Dendritic cell treated with granulocyte-macrophage colony-stimulating factor and Interleukin-4, amounts not matched to agents 40 ng/mL and 50 ng/mL, for 4 days (primary cell): Measurements from ENCODE around the gene CFAP210.

Experiments used
- H3K27ac Mint-ChIP-seq: one replicate; pipeline ENCODE4 v1.8.0; 2022; ENCODE audit warnings: mild to moderate bottlenecking, mixed read lengths
- H3K27me3 Mint-ChIP-seq: one replicate; pipeline ENCODE4 v1.8.0; 2022; ENCODE audit warnings: mild to moderate bottlenecking, mixed read lengths
- H3K36me3 Mint-ChIP-seq: one replicate; pipeline ENCODE4 v1.8.0; 2022; ENCODE audit warnings: low read depth, mixed read lengths
- H3K4me1 Mint-ChIP-seq: one replicate; pipeline ENCODE4 v1.8.0; 2022; ENCODE audit warnings: low read depth, mixed read lengths
- H3K4me3 Mint-ChIP-seq: one replicate; pipeline ENCODE4 v1.8.0; 2022; ENCODE audit warnings: mild to moderate bottlenecking, moderate library complexity, mixed read lengths
- H3K9me3 Mint-ChIP-seq: one replicate; pipeline ENCODE4 v1.8.0; 2022; ENCODE audit warnings: mixed read lengths
- intact Hi-C: fragments of 100-400 bp; cut with micrococcal nuclease; formaldehyde crosslinking; loops from one replicate; pipeline ENCODE4 v1.15.0; 2022

CFAP210 gene, protein sequence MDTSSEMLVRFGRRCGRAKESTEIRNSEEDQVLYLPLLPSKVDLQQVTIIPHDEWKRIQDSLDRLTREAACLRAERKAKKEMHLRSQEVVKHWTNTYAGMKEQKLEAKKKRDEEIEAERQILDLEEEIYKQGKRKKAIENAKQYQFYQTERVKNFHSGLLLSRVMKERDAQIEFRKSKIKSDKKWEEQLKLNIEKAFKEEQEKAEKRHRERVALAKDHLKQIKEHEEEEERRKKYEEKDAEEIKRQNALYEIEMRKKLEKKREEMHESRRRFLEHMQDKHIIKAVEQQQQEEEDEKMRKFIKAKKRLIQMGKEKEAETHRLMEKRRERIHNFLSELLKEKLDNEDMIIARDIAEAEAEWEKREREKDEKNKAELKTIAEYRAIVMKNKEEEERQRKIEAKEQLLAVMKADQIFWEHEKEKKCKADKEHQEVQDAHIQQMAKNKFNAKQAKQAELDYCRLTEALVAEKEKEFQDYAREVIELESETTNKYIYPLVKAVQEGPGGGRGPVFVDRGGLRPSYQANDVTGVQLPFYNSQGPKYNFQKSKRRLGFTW

DNA sequence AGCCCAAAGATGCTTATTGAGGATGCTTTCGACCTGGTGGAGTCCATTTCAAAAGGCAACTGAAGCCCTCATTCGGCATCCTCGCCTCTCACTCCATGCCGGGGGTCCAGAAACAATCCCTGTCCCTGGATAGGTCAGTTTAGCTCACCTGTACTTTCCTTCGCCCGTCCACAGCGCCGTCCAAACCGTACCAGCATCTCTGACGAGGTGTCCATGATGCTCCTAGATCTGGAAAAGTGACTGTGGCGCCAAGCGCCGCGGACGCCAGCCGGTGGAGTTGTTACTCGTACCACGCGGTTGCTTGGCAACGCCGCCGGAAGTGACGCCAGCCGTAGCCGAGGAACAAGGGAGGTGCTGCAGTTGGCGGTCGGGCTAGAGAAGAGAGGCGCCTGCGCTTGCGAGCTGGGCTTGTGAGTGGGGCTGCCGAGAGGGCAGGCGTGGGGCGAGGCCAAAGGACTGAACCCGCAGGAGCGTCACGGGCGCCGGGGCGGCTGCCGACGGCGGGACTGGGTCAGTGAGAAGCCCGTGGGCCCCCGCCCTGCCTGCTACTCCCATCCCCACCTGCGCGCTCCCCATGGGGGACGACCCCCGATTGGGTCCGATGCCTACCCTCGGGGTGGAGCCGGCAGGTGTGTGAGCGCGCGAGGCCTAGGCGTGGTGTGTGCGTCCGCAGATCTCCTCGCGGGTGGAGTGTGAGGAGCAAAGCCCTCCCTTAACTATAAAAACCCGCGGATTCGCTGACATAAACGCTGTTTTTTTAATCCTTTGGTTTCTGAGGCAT, at the start of gene CFAP210, which contains the start of gene PHOSPHO2:
Gene CFAP210 (minus strand): TSS at position 293 of the 781 bp plus-strand sequence. CDS start 78 bp downstream, at position 215.
Gene PHOSPHO2 (plus strand): TSS at position 357 of the 781 bp plus-strand sequence. CDS start 6,503 bp downstream, outside the sequence.
- peaks cover 9% of the 10 kb centered on the region for H3K9me3 Mint-ChIP-seq
- intact Hi-C loops, result loop anchor here (2.0 kb wide), 2 partner anchors 104 to 110 kb away; partner anchors contain the start of genes PPIG and SSB
- peak within 1 kb of the TSS; percentile 79 for H3K4me3 Mint-ChIP-seq
- peaks cover 9% of the 10 kb centered on the region for H3K27me3 Mint-ChIP-seq
- no peaks in the 10 kb centered on the region for H3K36me3 Mint-ChIP-seq
- peak within 1 kb of the TSS; percentile 77 for H3K27ac Mint-ChIP-seq
- peaks cover 10% of the 10 kb centered on the region for H3K4me1 Mint-ChIP-seq

DNA sequence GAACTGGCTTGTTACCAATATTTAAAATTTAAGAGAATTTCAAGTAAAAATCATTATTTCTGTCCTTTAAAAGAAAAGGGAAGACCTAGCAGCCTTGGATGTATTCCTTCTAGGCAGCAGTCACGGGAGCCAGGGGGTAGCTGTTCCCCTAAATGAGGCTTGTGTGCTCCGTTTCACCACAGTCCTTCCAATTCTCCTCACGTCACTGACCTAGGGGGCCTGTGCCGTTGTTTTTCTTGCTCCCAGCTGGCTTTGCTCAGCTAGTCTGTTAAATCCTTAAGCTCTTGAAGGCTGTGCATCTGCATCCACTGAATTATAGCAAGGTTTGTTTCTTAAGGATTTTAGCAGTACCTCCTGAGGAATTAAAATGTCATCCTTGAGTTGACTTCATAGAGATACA, 49.3 kb upstream of the CFAP210 start:
- Mint-ChIP-seq H3K4me1 (no peaks in the 10 kb centered on the region), H3K27me3 (no peaks in the 10 kb centered on the region), H3K4me3 (no peak overlapping the region), H3K27ac (no peak overlapping the region), H3K36me3 (no peaks in the 10 kb centered on the region), H3K9me3 (no peaks in the 10 kb centered on the region)
- intact Hi-C loops, result no loop called here

DNA sequence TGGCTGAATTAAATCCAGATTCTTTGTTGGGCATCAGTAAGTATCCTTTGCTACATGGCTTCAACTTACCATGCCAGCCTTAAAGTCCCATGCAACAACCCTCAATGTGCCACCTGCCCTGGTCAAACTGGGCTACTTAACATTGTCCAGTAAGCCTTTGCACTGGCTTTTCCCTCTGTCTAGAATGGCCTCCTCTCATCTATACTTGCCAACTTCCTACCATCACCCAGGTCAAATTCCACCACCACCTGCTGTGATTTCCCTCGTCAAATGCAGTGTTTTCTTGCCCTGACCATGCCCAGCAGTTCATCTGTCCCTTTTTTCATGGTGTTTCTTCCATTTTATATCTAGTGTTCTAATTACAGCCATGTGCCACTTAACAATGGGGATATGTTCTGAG, 45.1 kb upstream of the CFAP210 start:
- intact Hi-C loops, result no loop called here
- no peak overlapping the region for H3K27ac Mint-ChIP-seq
- no peaks in the 10 kb centered on the region for H3K9me3 Mint-ChIP-seq
- no peaks in the 10 kb centered on the region for H3K36me3 Mint-ChIP-seq
- no peak overlapping the region for H3K4me3 Mint-ChIP-seq
- H3K4me1 Mint-ChIP-seq, result no peaks in the 10 kb centered on the region
- peaks cover 14% of the 10 kb centered on the region for H3K27me3 Mint-ChIP-seq

DNA sequence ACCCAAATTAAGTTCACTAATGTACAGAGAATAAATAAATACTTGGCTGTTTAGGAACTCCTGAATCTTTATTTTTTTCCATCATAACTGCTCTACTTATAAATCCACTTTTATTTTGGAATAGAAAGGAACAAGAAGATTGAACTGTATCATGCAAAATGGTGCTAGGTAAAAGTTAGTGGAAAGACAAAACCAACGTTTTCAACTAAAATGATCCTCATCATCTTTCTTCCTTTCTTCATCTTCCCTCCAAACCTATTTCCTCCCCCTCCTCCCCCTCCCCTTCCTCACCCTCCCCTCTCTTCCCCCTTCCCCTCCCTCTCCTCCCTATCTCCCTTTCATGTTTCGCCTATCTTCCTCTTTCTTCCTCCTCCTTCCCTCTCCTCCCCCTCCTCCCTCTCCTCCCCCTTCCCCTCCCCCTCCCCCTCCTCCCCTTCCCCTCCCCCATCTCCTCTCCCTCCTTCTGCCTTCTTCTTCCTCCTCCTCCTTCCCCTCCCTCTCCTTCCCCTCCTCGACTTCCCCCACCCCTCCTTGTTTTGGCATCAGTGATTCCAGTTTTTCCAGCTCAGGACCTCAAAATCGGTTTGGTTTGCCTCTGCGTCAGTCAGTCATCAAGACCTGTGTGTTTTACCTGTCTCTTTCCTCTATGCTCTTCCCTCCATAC, 44.5 kb upstream of the CFAP210 start:
- peaks cover 2% of the 10 kb centered on the region for H3K4me1 Mint-ChIP-seq
- H3K36me3 Mint-ChIP-seq, result no peaks in the 10 kb centered on the region
- H3K4me3 Mint-ChIP-seq, result no peak overlapping the region
- no peak overlapping the region for H3K27ac Mint-ChIP-seq
- peaks cover 17% of the 10 kb centered on the region for H3K27me3 Mint-ChIP-seq
- intact Hi-C loops, result no loop called here
- no peaks in the 10 kb centered on the region for H3K9me3 Mint-ChIP-seq

DNA sequence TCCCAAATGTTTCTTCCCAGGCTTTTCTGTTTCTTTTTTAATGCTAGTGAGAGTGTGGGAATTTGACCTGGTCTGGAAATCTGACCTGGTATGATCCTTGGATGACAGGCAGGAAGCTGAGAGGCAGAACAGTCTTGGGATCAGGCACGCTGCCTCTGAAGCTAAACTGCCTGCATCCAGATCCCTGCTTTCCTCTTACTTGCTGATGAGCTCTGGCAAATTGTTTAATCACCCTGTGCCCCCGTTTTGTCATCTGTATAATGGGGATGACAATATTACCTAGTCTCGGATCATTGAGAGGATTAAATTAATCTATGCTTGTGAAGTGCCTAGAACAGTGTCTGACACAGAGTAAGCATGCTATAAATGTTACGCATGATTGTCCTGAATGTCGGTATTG, 42.7 kb upstream of the CFAP210 start:
- Mint-ChIP-seq H3K27me3 (peaks cover 34% of the 10 kb centered on the region), H3K4me3 (no peak overlapping the region), H3K9me3 (no peaks in the 10 kb centered on the region), H3K4me1 (peaks cover 8% of the 10 kb centered on the region), H3K27ac (no peak overlapping the region), H3K36me3 (no peaks in the 10 kb centered on the region)
- intact Hi-C loops, result no loop called here

DNA sequence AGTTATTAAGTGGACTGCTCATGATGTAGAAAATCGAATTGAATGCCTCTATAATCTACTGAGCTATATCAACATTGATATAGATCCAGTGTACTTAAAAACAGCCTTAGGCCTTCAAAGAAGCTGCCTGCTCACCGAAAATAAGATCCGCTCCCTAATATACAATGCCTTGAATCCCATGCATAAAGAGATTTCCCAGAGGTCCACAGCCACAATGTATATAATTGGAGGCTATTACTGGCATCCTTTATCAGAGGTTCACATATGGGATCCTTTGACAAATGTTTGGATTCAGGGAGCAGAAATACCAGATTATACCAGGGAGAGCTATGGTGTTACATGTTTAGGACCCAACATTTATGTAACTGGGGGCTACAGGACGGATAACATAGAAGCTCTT, 41.4 kb upstream of the CFAP210 start:
- intact Hi-C loops, result no loop called here
- Mint-ChIP-seq H3K9me3 (no peaks in the 10 kb centered on the region), H3K36me3 (no peaks in the 10 kb centered on the region), H3K27me3 (peaks cover 36% of the 10 kb centered on the region), H3K4me1 (peaks cover 8% of the 10 kb centered on the region), H3K27ac (no peak overlapping the region), H3K4me3 (no peak overlapping the region)

DNA sequence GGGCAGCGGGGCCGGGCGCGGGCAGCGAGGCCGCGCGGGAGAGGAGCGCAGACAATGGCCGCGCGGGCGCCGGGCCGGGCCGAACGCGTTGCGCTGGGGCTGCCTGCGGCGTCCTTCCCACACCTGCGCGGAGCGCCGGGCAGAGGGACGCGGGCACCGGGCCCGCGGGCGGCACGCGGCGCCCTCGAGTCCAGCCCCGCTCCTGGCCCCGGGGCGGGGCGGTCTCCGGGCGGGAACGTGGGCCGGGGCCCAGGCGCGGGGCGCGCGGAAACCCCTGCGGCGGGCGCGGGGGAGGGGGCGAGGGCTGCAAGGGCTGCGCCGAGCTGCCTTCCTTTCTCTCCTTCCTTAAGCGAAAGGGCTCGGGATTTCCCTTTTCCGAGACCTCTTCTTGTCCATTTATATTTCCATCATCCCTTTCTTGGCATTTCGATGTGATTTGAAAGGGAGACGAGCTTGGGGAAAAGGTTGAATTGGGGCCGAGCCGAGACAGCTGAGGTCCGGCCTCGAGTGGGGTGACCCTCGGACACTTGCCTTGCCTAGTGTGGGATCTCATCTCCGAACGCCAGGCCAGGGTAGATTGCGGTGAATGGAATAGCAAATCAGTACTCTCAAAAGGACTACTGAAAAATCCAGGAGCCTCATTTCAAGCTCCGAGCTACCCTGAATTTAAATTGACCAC, 40.1 kb upstream of the CFAP210 start:
- Mint-ChIP-seq H3K36me3 (no peaks in the 10 kb centered on the region), H3K9me3 (no peaks in the 10 kb centered on the region), H3K27me3 (peaks cover 36% of the 10 kb centered on the region), H3K27ac (no peak overlapping the region), H3K4me3 (peak overlapping the region; percentile 56), H3K4me1 (peaks cover 8% of the 10 kb centered on the region)
- intact Hi-C loops, result no loop called here

DNA sequence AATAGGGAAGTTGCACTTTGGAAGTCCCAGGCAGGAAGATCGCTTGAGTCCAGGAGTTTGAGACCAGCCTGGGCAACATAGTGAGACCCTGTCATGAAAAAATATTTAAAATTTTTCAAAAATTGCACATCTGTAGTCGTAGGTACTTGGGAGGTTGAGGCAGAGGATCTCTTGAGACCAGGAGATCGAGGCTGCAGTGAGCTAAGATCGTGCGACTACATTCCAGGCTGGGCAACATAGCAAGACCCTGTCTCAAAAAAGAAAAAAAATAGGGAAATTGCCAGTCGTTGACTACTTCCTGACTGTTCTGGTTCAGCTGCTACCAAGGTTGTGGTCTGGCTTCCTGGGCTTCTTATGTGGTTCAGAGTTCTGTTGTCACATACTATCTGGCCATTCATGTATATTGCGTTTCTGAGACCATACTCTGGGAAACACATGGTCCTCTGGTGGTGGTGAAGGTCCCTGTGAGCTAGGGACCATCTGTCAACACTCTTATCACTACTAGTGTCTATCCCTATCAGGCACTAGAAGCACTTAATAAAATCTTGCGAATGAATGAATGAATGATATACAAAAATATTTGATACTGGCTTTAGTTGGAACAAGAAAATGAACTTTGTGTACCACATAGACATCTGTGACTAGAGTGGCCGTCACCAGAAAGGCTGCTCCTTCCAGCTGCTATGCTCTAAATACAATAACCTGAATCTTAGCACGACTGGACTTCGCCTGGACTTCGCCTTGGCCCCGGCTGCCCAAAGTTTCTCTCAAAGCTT, 38.6 kb upstream of the CFAP210 start:
- intact Hi-C loops, result no loop called here

DNA sequence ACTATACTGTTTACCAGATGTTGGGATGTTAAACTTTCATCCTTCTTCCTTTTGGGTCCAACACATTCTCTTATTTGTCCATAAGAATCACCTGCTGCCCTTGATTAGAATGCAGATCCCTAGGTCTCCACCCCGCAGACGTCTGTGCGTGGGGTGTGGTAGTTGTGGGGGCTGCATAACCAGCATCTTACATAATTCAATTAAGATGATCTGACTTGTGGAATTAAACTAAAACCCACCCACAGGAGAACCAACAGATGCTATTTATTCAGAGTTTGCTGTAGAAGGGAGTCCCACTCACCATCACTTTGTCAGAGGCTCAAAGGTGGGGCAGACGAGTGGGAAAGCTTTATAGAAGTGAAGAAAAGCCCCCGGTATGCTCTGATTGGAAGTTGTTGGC, 37.9 kb upstream of the CFAP210 start:
- Mint-ChIP-seq H3K27me3 (peaks cover 36% of the 10 kb centered on the region), H3K4me3 (no peak overlapping the region)

More for the DNA sequence above, 38.6 kb upstream of the CFAP210 start:
- Mint-ChIP-seq H3K27me3 (peaks cover 36% of the 10 kb centered on the region), H3K9me3 (no peaks in the 10 kb centered on the region), H3K27ac (no peak overlapping the region), H3K4me3 (peak overlapping the region; percentile 83), H3K36me3 (no peaks in the 10 kb centered on the region), H3K4me1 (peaks cover 8% of the 10 kb centered on the region)

DNA sequence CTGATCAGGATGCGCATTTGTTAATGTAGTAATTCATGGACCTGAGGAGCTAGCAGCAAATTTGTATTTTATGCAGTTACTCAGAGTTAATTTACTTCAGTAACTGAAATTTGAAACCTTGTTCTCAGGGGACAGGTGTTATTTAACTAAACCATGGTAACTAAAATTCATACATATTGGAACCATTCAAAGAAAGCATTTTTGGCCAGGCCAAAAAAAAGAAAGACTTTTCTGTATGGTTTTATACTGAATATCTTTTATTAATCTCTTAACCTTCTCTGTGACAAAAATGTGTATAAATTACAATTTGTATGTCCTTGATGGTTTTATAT, 35.0 kb upstream of the CFAP210 start:
- intact Hi-C loops, result no loop called here
- Mint-ChIP-seq H3K27me3 (peaks cover 22% of the 10 kb centered on the region), H3K9me3 (no peaks in the 10 kb centered on the region), H3K27ac (no peak overlapping the region), H3K36me3 (no peaks in the 10 kb centered on the region), H3K4me3 (no peak overlapping the region), H3K4me1 (peaks cover 8% of the 10 kb centered on the region)

More for the DNA sequence above, 37.9 kb upstream of the CFAP210 start:
- Mint-ChIP-seq H3K36me3 (no peaks in the 10 kb centered on the region), H3K27ac (no peak overlapping the region), H3K4me1 (peaks cover 8% of the 10 kb centered on the region), H3K9me3 (no peaks in the 10 kb centered on the region)
- intact Hi-C loops, result no loop called here

DNA sequence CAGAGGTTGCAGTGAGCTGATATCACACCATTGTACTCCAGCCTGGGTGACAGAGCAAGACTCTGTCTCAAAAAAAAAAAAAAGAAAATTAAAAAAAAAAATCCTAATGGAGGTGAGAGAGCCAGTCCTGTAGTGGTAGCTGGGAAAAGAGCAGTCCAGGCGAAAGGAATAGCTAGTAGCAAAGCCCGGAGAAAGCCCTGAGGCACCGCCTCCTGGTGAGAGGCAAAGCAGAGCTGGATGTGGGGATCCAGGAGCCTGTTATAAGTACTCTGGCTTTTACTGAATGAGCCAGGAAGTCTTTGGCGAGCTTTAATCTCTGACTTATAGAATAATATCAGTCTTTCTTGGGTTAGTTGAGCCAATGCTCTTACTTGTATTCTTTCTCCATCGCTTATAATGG, 32.9 kb upstream of the CFAP210 start:
- peaks cover 3% of the 10 kb centered on the region for H3K27me3 Mint-ChIP-seq
- no peak overlapping the region for H3K4me3 Mint-ChIP-seq
- H3K27ac Mint-ChIP-seq, result no peak overlapping the region
- no peaks in the 10 kb centered on the region for H3K36me3 Mint-ChIP-seq
- no peaks in the 10 kb centered on the region for H3K4me1 Mint-ChIP-seq
- H3K9me3 Mint-ChIP-seq, result no peaks in the 10 kb centered on the region
- intact Hi-C loops, result no loop called here

DNA sequence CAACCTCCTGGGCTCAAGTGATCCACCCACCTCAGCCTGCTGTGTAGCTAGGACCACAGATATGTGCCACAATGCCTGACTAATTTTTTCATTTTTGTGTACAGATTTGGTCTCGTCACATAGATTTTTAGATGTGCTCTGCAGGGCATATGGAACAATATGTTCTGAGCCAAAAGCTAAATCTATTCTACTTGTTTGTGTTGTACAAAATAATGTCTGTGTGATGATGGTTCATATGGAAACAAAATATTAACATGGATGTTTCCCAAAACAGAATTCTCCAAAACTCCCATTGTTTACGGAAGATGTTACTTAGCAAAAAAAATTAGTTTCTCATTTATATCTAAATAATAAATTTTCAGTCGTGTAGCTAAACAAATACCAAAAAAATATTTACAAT, 26.8 kb upstream of the CFAP210 start:
- Mint-ChIP-seq H3K36me3 (no peaks in the 10 kb centered on the region), H3K27ac (no peak overlapping the region), H3K4me1 (no peaks in the 10 kb centered on the region), H3K27me3 (no peaks in the 10 kb centered on the region), H3K4me3 (no peak overlapping the region), H3K9me3 (no peaks in the 10 kb centered on the region)
- intact Hi-C loops, result no loop called here
